Mesenchymal stem cell (in vitro differentiated cells and primary cell): ENCODE measurements around the gene SSPN.

Source experiments
- DNase-seq: peaks from one replicate; pipeline ENCODE4 v3.0.0-alpha.2; 2013
- H2AFZ ChIP-seq: one replicate; pipeline ENCODE4 v1.6.1; 2013; ENCODE audit warnings: low read depth, mild to moderate bottlenecking, control low read depth, inconsistent platforms, low read length, moderate library complexity
- H2AK5ac ChIP-seq: 2 replicates; pipeline ENCODE4 v1.6.1; 2013; ENCODE audit warnings: low read length, moderate library complexity, mild to moderate bottlenecking, inconsistent platforms; ENCODE audit not compliant: severe bottlenecking
- H2BK120ac ChIP-seq: one replicate; pipeline ENCODE4 v1.6.1; 2013; ENCODE audit warnings: low read depth, mild to moderate bottlenecking, inconsistent platforms, low read length, moderate library complexity
- H2BK12ac ChIP-seq, 2 experiments: one replicate each; pipeline ENCODE4 v1.6.1; 2013; ENCODE audit warnings: inconsistent platforms in 2 of 2, low read length in 2 of 2, mild to moderate bottlenecking in 2 of 2, moderate library complexity in 2 of 2, control low read depth in 1 of 2
- H2BK15ac ChIP-seq: one replicate; pipeline ENCODE4 v1.6.1; 2013; ENCODE audit warnings: mild to moderate bottlenecking, low read depth, inconsistent platforms; ENCODE audit not compliant: poor library complexity, severe bottlenecking
- H2BK5ac ChIP-seq: 2 replicates; pipeline ENCODE4 v1.6.1; 2013; ENCODE audit warnings: low read depth, mild to moderate bottlenecking, low read length, control low read depth, inconsistent platforms; ENCODE audit not compliant: poor library complexity, severe bottlenecking
- H3K14ac ChIP-seq, 2 experiments: one replicate each; pipeline ENCODE4 v1.6.1; 2013; ENCODE audit warnings: inconsistent platforms in 2 of 2, low read length in 2 of 2, control low read depth in 1 of 2, mild to moderate bottlenecking in 1 of 2, moderate library complexity in 1 of 2
- H3K18ac ChIP-seq, 2 experiments: one replicate each; pipeline ENCODE4 v1.6.1; 2013; ENCODE audit warnings: inconsistent platforms in 2 of 2, low read length in 2 of 2, control low read depth in 1 of 2, low read depth in 1 of 2, mild to moderate bottlenecking in 1 of 2
- H3K23ac ChIP-seq, 2 experiments: one replicate each; pipeline ENCODE4 v1.6.1; 2013; ENCODE audit warnings: inconsistent platforms in 2 of 2, low read length in 2 of 2, mild to moderate bottlenecking in 2 of 2, moderate library complexity in 2 of 2, control low read depth in 1 of 2
- H3K27ac ChIP-seq: 2 replicates; pipeline ENCODE4 v1.5.1; 2013; ENCODE audit warnings: mild to moderate bottlenecking, moderate library complexity, low read length, control low read depth, inconsistent platforms; ENCODE audit not compliant: poor library complexity, severe bottlenecking
- H3K27me3 ChIP-seq, 2 experiments: 2 replicates each; pipeline versions ENCODE4 v1.6.1 to v1.7.0; 2013; ENCODE audit warnings: low read length in 2 of 2, mild to moderate bottlenecking in 2 of 2, moderate library complexity in 2 of 2, control low read depth in 1 of 2, inconsistent platforms in 1 of 2; ENCODE audit not compliant: control insufficient read depth in 1 of 2, insufficient read depth in 1 of 2
- H3K36me3 ChIP-seq, 2 experiments: 2 replicates each; pipeline versions ENCODE4 v1.6.1 to v1.7.0; 2013; ENCODE audit warnings: low read length in 2 of 2, control low read depth in 1 of 2, inconsistent platforms in 1 of 2, low read depth in 1 of 2, mild to moderate bottlenecking in 1 of 2; ENCODE audit not compliant: insufficient read depth in 2 of 2, control insufficient read depth in 1 of 2
- H3K4ac ChIP-seq, 2 experiments: one replicate each; pipeline ENCODE4 v1.6.1; 2013; ENCODE audit warnings: inconsistent platforms in 2 of 2, low read length in 2 of 2, mild to moderate bottlenecking in 2 of 2, moderate library complexity in 2 of 2, control low read depth in 1 of 2, low read depth in 1 of 2
- H3K4me1 ChIP-seq: 2 replicates; pipeline ENCODE4 v1.6.1; 2013; ENCODE audit warnings: low read depth, low read length, control low read depth; ENCODE audit not compliant: control insufficient read depth, insufficient read depth
- H3K4me2 ChIP-seq: 2 replicates; pipeline ENCODE4 v1.6.1; 2013; ENCODE audit warnings: low read length, mild to moderate bottlenecking, inconsistent platforms; ENCODE audit not compliant: poor library complexity, severe bottlenecking
- H3K4me3 ChIP-seq, 2 experiments: 2 replicates each; pipeline versions ENCODE4 v1.5.1 to v1.7.0; 2013; ENCODE audit warnings: low read length in 2 of 2, mild to moderate bottlenecking in 2 of 2, control low read depth in 1 of 2, low read depth in 1 of 2; ENCODE audit not compliant: insufficient read depth in 1 of 2
- H3K79me1 ChIP-seq: replicated peaks from 2 replicates; pipeline ENCODE4 v1.6.1; 2013; ENCODE audit warnings: mild to moderate bottlenecking, control low read depth, low read length, inconsistent platforms; ENCODE audit not compliant: poor library complexity, severe bottlenecking
- H3K9ac ChIP-seq: 2 replicates; pipeline ENCODE4 v1.7.0; 2013; ENCODE audit warnings: mild to moderate bottlenecking, low read length, moderate library complexity
- H3K9me3 ChIP-seq: 2 replicates; pipeline ENCODE4 v1.7.0; 2013; ENCODE audit warnings: mild to moderate bottlenecking, low read length; ENCODE audit not compliant: control insufficient read depth
- H4K8ac ChIP-seq: one replicate; pipeline ENCODE4 v1.6.1; 2013; ENCODE audit warnings: inconsistent platforms, mild to moderate bottlenecking, low read length, moderate library complexity
- H4K91ac ChIP-seq: one replicate; pipeline ENCODE4 v1.6.1; 2013; ENCODE audit warnings: mild to moderate bottlenecking, low read length, inconsistent platforms
- WGBS: methylation state at CpG from one replicate; pipeline ENCODE4 v1.1.7; 2013; ENCODE audit warnings: mixed read lengths; 5-methylcytosine and 5-hydroxymethylcytosine counted together

The SSPN gene

DNA sequence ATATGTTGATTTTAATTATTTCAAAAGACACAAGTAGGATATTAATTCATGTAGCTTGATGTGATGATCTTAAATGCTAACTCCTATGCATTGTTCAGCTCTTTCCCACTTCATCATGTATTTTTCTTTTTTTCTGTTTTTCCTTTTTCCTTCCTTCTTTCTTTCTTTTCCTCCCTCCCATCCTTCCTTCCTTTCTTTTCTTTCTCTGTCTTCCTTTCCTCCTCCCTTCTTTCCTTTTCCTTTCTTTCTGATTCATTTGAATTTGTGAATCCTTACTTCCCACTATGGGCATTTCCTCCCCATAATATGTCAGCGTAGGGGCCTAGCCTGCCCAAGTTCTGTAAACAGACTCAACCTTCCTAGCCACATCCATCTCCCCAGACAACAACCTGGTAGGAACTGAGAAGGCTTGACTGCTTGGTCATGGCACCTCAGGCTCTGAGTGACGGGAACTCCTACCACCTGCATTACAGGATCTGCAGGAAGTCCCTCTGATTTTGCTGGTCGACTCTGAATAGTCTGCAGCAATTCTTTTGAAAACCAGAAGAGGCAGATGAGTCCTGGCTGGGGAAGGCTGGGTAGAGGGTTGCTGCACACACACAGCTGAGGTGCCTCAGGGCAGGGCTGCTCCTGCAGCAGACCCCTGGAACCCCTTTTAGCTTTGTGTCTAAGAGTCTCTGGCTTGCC, 37.2 kb upstream of the SSPN start:
- DNase-seq: no peak
- no peaks in the 10 kb centered on the region for H3K4me1 ChIP-seq
- H2BK12ac ChIP-seq: no peak overlapping the region
- H2BK5ac ChIP-seq: no peak overlapping the region
- H3K9me3 ChIP-seq: no peaks in the 10 kb centered on the region
- WGBS: 77% methylated on average over 3 of the region's 3 CpGs
- no peak overlapping the region for H3K9ac ChIP-seq
- H3K4me2 ChIP-seq: no peak overlapping the region
- no peaks in the 10 kb centered on the region for H3K27me3 ChIP-seq
- H3K27ac ChIP-seq: no peak overlapping the region
- no peak overlapping the region for H2BK15ac ChIP-seq
- no peak overlapping the region for H3K4ac ChIP-seq
- H2AFZ ChIP-seq: no peak overlapping the region
- H3K23ac ChIP-seq: no peak overlapping the region
- no peak overlapping the region for H3K4me3 ChIP-seq
- no peak overlapping the region for H3K18ac ChIP-seq
- H3K79me1 ChIP-seq: no peaks in the 10 kb centered on the region
- H2AK5ac ChIP-seq: no peak overlapping the region
- H3K36me3 ChIP-seq: no peaks in the 10 kb centered on the region
- no peak overlapping the region for H4K8ac ChIP-seq
- no peak overlapping the region for H4K91ac ChIP-seq
- peak overlapping the region in 1 of 2 experiments; percentile 2 for H3K14ac ChIP-seq
- H2BK120ac ChIP-seq: no peak overlapping the region

DNA sequence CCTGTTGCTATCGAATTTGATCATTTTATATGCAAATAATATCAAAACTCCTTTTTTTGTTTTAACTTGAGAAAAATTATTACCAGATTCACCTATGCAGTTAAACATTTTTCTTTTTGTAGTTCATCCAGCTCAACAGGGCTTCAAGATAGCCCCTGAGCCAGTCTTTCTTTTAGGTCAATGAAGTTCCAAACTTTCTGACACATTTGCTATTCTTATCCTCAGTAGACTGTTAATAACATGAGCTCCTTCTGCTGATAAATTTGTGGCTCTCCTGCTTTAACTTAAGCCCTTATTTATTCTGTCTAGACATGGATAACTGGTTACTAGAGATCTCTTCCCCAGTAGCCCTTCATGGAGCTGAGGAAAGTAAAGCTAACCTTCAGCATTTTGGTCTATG, 33.2 kb upstream of the SSPN start:
- Histone ChIP-seq H3K18ac (no peak overlapping the region), H3K36me3 (no peaks in the 10 kb centered on the region), H3K4ac (no peak overlapping the region), H3K9ac (no peak overlapping the region), H3K27me3 (no peaks in the 10 kb centered on the region), H2BK120ac (no peak overlapping the region), H3K4me1 (no peaks in the 10 kb centered on the region), H3K4me3 (no peak overlapping the region), H4K91ac (no peak overlapping the region), H4K8ac (no peak overlapping the region), H3K79me1 (no peaks in the 10 kb centered on the region), H2BK15ac (no peak overlapping the region), H2AFZ (no peak overlapping the region), H2AK5ac (no peak overlapping the region), H3K27ac (no peak overlapping the region), H3K23ac (no peak overlapping the region), H3K14ac (no peak overlapping the region), H2BK5ac (no peak overlapping the region), H3K4me2 (no peak overlapping the region), H3K9me3 (no peaks in the 10 kb centered on the region), H2BK12ac (no peak overlapping the region)
- no CpG with 5 or more reads among the region's 1 CpG for WGBS
- DNase-seq: no peak

DNA sequence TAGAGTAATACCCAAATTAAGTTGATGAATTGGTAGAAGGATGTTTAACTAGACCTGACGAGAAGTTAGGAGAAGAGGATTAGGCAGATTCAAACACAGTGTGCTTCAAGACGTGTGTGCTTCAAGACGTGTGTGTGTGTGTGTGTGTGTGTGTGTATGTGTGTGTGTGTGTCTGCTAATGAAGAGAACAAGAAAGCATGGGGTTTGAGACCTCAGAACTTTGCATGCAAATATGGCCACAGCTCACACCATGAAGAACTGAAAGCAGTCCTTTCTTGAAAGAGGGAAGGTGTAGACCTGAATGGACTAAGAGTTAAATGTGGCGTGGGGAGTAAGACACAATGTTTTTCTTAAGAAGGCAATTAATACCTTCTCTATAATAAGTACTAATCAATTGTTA, 32.5 kb upstream of the SSPN start:
- no peak overlapping the region for H2BK12ac ChIP-seq
- H3K36me3 ChIP-seq: no peaks in the 10 kb centered on the region
- H4K8ac ChIP-seq: no peak overlapping the region
- H2BK120ac ChIP-seq: no peak overlapping the region
- H4K91ac ChIP-seq: no peak overlapping the region
- no peaks in the 10 kb centered on the region for H3K27me3 ChIP-seq
- no peak overlapping the region for H3K4me2 ChIP-seq
- H3K79me1 ChIP-seq: no peaks in the 10 kb centered on the region
- no peak overlapping the region for H3K14ac ChIP-seq
- no peaks in the 10 kb centered on the region for H3K4me1 ChIP-seq
- no peak overlapping the region for H3K23ac ChIP-seq
- no peak overlapping the region for H2AK5ac ChIP-seq
- no peak overlapping the region for H3K27ac ChIP-seq
- no peaks in the 10 kb centered on the region for H3K9me3 ChIP-seq
- no peak overlapping the region for H3K4ac ChIP-seq
- no peak overlapping the region for H3K18ac ChIP-seq
- H3K4me3 ChIP-seq: no peak overlapping the region
- H3K9ac ChIP-seq: no peak overlapping the region
- H2BK15ac ChIP-seq: no peak overlapping the region
- no peak overlapping the region for H2AFZ ChIP-seq
- no peak for DNase-seq
- WGBS: 79% methylated on average over 3 of the region's 4 CpGs
- H2BK5ac ChIP-seq: no peak overlapping the region

DNA sequence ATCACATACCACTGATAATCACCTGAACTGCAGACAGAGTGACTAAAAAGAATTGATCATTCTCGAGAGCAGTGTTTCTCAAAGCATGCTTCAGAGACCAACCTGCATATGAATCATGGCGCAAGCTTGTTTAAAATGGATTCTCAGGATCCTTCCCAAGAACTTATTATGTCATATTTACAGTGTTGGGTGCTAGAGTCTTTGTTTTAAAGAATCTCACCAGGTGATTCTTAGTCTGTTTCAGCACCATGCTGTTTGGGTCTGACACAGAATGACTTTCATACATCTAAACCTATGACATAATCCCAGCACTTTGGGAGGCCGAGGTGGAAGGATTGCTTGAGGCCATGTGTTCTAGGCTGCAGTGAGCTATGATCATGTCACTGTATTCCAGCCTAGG, 31.3 kb upstream of the SSPN start:
- no peak overlapping the region for H4K8ac ChIP-seq
- no peak overlapping the region for H3K4ac ChIP-seq
- H3K18ac ChIP-seq: no peak overlapping the region
- no peak overlapping the region for H2BK120ac ChIP-seq
- H2BK12ac ChIP-seq: no peak overlapping the region
- no peak overlapping the region for H3K4me3 ChIP-seq
- no peaks in the 10 kb centered on the region for H3K4me1 ChIP-seq
- H2BK15ac ChIP-seq: no peak overlapping the region
- H3K79me1 ChIP-seq: no peaks in the 10 kb centered on the region
- H2AK5ac ChIP-seq: no peak overlapping the region
- H2BK5ac ChIP-seq: no peak overlapping the region
- H4K91ac ChIP-seq: no peak overlapping the region
- no peak overlapping the region for H3K23ac ChIP-seq
- no peak overlapping the region for H3K9ac ChIP-seq
- H3K9me3 ChIP-seq: no peaks in the 10 kb centered on the region
- no peak overlapping the region for H3K27ac ChIP-seq
- DNase-seq: no peak
- no peaks in the 10 kb centered on the region for H3K27me3 ChIP-seq
- H3K4me2 ChIP-seq: no peak overlapping the region
- WGBS: 92% methylated on average over 2 of the region's 3 CpGs
- no peak overlapping the region for H2AFZ ChIP-seq
- no peak overlapping the region for H3K14ac ChIP-seq
- no peaks in the 10 kb centered on the region for H3K36me3 ChIP-seq
